Naive thymus-derived CD4-positive, alpha-beta T cell (primary cell): Measurements from ENCODE around the gene CD151. TPM values are rescaled to one million over a fixed set of nuclear protein-coding genes. Genes with fewer than 3 reads are reported as not detected.

ENCODE experiments used
- ATAC-seq: fragments of 150-1000 bp; cut with Tn5 transposase; 2 replicates; pipeline ENCODE4 v1.10.0; 2021; ENCODE audit warnings: mild to moderate bottlenecking, moderate library complexity
- CTCF ChIA-PET: fragments of 350-600 bp; sonication (Branson Sonifier 250); formaldehyde crosslinking; loops from one replicate; lab custom pipeline; 2021; ENCODE audit warnings: antibody characterized with exemption; lab: Charles Lee
- POLR2A ChIA-PET: fragments of 350-600 bp; sonication (Branson Sonifier 250); formaldehyde crosslinking; loops from one replicate; lab custom pipeline; 2021; ENCODE audit warnings: antibody characterized with exemption, inconsistent platforms; lab: Charles Lee
- DNase-seq, 9 donors: peaks; one replicate each; pipeline versions ENCODE4 v3.0.0 to v3.0.0-alpha.2; 2020 to 2022; ENCODE audit warnings: mixed read lengths in 1 of 9
- H3K27ac ChIP-seq: one replicate; pipeline ENCODE4 v1.7.0; 2013; ENCODE audit warnings: mild to moderate bottlenecking, low read depth, low read length, moderate library complexity
- H3K27me3 ChIP-seq, 2 donors: one replicate each; pipeline ENCODE4 v1.7.0; 2013; ENCODE audit warnings: low read length in 2 of 2, mild to moderate bottlenecking in 2 of 2, moderate library complexity in 2 of 2; ENCODE audit not compliant: control insufficient read depth in 2 of 2, insufficient read depth in 2 of 2
- H3K36me3 ChIP-seq, 3 experiments: 1 replicate in 2 of 3; 2 replicates in 1 of 3; pipeline ENCODE4 v1.7.0; 2013; ENCODE audit warnings: low read length in 3 of 3, mild to moderate bottlenecking in 3 of 3, moderate library complexity in 1 of 3; ENCODE audit not compliant: insufficient read depth in 3 of 3, control insufficient read depth in 2 of 3
- H3K4me1 ChIP-seq, 2 donors: one replicate each; pipeline ENCODE4 v1.7.0; 2013; ENCODE audit warnings: low read length in 2 of 2, mild to moderate bottlenecking in 2 of 2, moderate library complexity in 1 of 2; ENCODE audit not compliant: control insufficient read depth in 2 of 2, insufficient read depth in 2 of 2
- H3K4me3 ChIP-seq: 2 replicates; pipeline ENCODE4 v1.7.0; 2013; ENCODE audit warnings: mild to moderate bottlenecking, low read length
- H3K9me3 ChIP-seq, 3 experiments: 1 replicate in 2 of 3; 2 replicates in 1 of 3; pipeline ENCODE4 v1.7.0; 2013; ENCODE audit warnings: low read length in 3 of 3; ENCODE audit not compliant: control insufficient read depth in 2 of 3
- H3K27ac Mint-ChIP-seq, 9 donors: one replicate each; pipeline ENCODE4 v1.8.0; 2020 to 2022; ENCODE audit warnings: mixed read lengths in 9 of 9, mild to moderate bottlenecking in 8 of 9, moderate library complexity in 5 of 9, inconsistent platforms in 2 of 9
- H3K27me3 Mint-ChIP-seq, 5 donors: one replicate each; pipeline ENCODE4 v1.8.0; 2021 to 2022; ENCODE audit warnings: mixed read lengths in 5 of 5, mild to moderate bottlenecking in 1 of 5
- H3K36me3 Mint-ChIP-seq, 5 donors: one replicate each; pipeline ENCODE4 v1.8.0; 2020 to 2022; ENCODE audit warnings: mixed read lengths in 5 of 5, mild to moderate bottlenecking in 3 of 5, inconsistent platforms in 1 of 5
- H3K4me1 Mint-ChIP-seq, 7 donors: one replicate each; pipeline ENCODE4 v1.8.0; 2020 to 2022; ENCODE audit warnings: mixed read lengths in 7 of 7, mild to moderate bottlenecking in 3 of 7, inconsistent platforms in 1 of 7
- H3K4me3 Mint-ChIP-seq, 10 donors: one replicate each; pipeline ENCODE4 v1.8.0; 2020 to 2022; ENCODE audit warnings: mild to moderate bottlenecking in 10 of 10, mixed read lengths in 10 of 10, moderate library complexity in 6 of 10, inconsistent platforms in 2 of 10
- H3K9me3 Mint-ChIP-seq, 11 donors: one replicate each; pipeline ENCODE4 v1.8.0; 2020 to 2022; ENCODE audit warnings: mixed read lengths in 11 of 11, mild to moderate bottlenecking in 4 of 11, inconsistent platforms in 1 of 11, moderate library complexity in 1 of 11
- intact Hi-C, 2 donors: fragments of 100-400 bp; cut with micrococcal nuclease; formaldehyde crosslinking; loops; one replicate each; pipeline ENCODE4 v1.15.1; 2023
- polyA plus RNA-seq, 2 donors: library from polyadenylated mRNA; unstranded; fragments of 300-500 nt; fragmentation: Illumina TruSeq; gene quantifications; one replicate each; pipeline ENCODE4 v1.2.3, GENCODE V29; 2021
- total RNA-seq, 6 experiments: library from RNA in 5 of 6; stranded (reverse) in 5 of 6; gene quantifications; 1 replicate in 5 of 6; 2 replicates in 1 of 6; pipeline ENCODE4 v1.2.3 and lab custom pipeline; 2021 to 2026

Gene CD151
- total and polyA plus RNA-seq, 7 experiments from 2014 or later, result 4.0 to 62.9 (median 9.8) TPM

DNA sequence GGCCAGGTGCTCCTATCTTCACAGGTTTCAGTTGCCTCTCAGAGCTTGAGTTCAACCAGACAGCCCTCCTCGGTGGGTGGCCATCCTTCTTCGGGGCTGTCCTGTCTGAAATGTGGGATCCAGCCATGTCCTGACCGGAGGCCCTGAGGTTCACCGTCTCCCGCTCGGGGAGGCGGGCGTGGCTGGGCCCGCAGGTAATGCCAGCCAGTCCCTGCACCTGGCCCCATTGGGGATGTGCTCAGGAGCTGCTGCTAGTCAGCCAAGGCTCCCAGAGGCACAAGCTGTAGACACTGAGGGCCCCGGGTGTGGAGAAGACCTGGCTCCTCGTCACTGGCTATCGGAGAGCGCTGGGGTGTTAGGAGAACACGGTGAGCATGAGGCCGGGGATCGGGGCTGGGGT lies 42.5 kb downstream of the CD151 start:
- DNase-seq, result no peak
- Mint-ChIP-seq H3K4me3 (no peak overlapping the region), H3K4me1 (peaks cover 0 to 8% (median 0%) of the 10 kb centered on the region in 7 donors), H3K27ac (no peak overlapping the region), H3K27me3 (no peaks in the 10 kb centered on the region), H3K36me3 (peaks cover 0 to 25% (median 8%) of the 10 kb centered on the region in 5 donors), H3K9me3 (no peaks in the 10 kb centered on the region)
- no peak for ATAC-seq
- POLR2A ChIA-PET, result no interaction called here
- Histone ChIP-seq H3K4me3 (no peak overlapping the region), H3K4me1 (no peaks in the 10 kb centered on the region), H3K36me3 (peaks cover 0 to 34% (median 0%) of the 10 kb centered on the region in 3 experiments), H3K27ac (no peak overlapping the region), H3K9me3 (no peaks in the 10 kb centered on the region), H3K27me3 (no peaks in the 10 kb centered on the region)
- CTCF ChIA-PET, result no interaction called here
- intact Hi-C loops, result no loop called here

DNA sequence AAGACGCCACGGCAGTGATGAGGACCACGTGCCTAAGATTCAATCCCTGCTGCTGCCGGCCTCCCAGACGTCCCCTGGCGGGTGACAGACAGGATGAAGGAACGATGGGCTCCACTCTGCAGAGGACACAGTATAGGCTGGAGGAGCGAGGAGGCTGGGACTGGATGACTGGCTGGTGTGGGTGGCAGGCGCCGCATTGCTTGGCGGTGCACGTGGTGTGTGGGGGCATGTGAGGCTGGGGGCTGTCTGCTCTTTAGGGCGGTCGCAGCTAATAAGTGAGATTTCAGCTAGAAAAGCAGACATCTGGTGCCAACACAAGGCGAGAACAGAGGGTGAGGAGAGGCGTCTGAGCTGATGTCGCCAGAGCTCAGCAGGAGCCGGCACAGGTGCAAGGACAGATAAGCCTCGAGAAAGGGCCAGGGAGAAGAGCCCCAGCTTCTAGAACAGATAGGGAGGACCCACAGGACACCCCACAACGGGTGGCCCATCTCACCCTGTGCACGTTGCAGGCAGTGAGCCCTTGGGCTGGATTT lies 43.1 kb downstream of the CD151 start:
- peaks cover 0 to 8% (median 0%) of the 10 kb centered on the region in 7 donors for H3K4me1 Mint-ChIP-seq
- no peaks in the 10 kb centered on the region for H3K9me3 Mint-ChIP-seq
- H3K27ac Mint-ChIP-seq, result no peak overlapping the region
- POLR2A ChIA-PET, result no interaction called here
- no peaks in the 10 kb centered on the region for H3K4me1 ChIP-seq
- no peak overlapping the region for H3K4me3 ChIP-seq
- peaks cover 0 to 40% (median 0%) of the 10 kb centered on the region in 3 experiments for H3K36me3 ChIP-seq
- H3K9me3 ChIP-seq, result no peaks in the 10 kb centered on the region
- no peak overlapping the region for H3K4me3 Mint-ChIP-seq
- H3K27me3 Mint-ChIP-seq, result no peaks in the 10 kb centered on the region
- H3K27ac ChIP-seq, result no peak overlapping the region
- no peak for ATAC-seq
- intact Hi-C loops, result no loop called here
- H3K36me3 Mint-ChIP-seq, result peaks cover 0 to 27% (median 8%) of the 10 kb centered on the region in 5 donors
- CTCF ChIA-PET, result no interaction called here
- DNase-seq, result no peak
- no peaks in the 10 kb centered on the region for H3K27me3 ChIP-seq

DNA sequence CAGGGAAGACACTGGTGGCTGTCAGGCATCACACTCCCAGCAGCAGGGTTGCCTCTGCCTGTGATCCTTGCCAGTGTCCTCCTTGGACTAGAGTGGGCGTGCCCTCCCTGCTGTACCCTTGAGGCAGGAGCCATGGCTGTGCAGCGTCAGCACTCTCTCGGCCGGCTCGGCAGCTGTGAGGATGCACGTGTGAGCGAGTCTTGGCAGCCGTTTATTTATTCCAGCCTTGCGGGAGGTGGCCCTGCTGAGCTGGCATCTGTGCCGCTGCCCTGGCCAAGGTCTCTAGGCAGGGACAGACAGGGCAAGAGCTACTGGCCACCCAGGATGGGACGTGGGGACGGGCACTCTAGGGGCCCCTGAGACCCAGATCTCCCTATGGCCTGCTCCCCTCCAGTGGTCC lies 43.8 kb downstream of the CD151 start:
- H3K9me3 Mint-ChIP-seq, result no peaks in the 10 kb centered on the region
- H3K27ac Mint-ChIP-seq, result no peak overlapping the region
- Histone ChIP-seq H3K36me3 (peaks cover 0 to 43% (median 0%) of the 10 kb centered on the region in 3 experiments), H3K27me3 (no peaks in the 10 kb centered on the region), H3K4me3 (no peak overlapping the region), H3K27ac (no peak overlapping the region), H3K9me3 (no peaks in the 10 kb centered on the region), H3K4me1 (no peaks in the 10 kb centered on the region)
- H3K27me3 Mint-ChIP-seq, result no peaks in the 10 kb centered on the region
- POLR2A ChIA-PET, result no interaction called here
- H3K4me3 Mint-ChIP-seq, result no peak overlapping the region
- H3K4me1 Mint-ChIP-seq, result peaks cover 0 to 8% (median 0%) of the 10 kb centered on the region in 7 donors
- no peak for ATAC-seq
- peaks cover 0 to 30% (median 8%) of the 10 kb centered on the region in 5 donors for H3K36me3 Mint-ChIP-seq
- DNase-seq, result no peak
- intact Hi-C loops, result no loop called here
- CTCF ChIA-PET, result no interaction called here

DNA sequence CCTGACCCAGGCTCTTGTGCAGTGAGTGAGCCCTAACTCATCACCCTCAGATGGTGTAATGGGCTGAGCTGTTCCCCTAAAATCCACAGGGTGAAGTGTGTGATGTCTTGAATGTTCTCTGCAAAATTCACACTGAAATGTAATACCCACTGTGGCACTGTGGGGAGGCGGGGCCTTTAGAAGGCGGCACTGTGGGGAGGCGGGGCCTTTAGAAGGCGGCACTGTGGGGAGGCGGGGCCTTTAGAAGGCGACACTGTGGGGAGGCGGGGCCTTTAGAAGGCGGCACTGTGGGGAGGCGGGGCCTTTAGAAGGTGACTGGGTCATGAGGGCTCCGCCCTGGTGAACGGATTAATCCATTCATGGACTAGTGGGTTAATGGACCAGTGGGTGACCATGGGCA lies 44.8 kb downstream of the CD151 start:
- Mint-ChIP-seq H3K27me3 (no peaks in the 10 kb centered on the region), H3K4me1 (peaks cover 0 to 8% (median 0%) of the 10 kb centered on the region in 7 donors), H3K27ac (no peak overlapping the region), H3K4me3 (no peak overlapping the region), H3K36me3 (peaks cover 0 to 37% (median 14%) of the 10 kb centered on the region in 5 donors), H3K9me3 (no peaks in the 10 kb centered on the region)
- ChIA-PET POLR2A (no interaction called here), CTCF (no interaction called here)
- H3K9me3 ChIP-seq, result no peaks in the 10 kb centered on the region
- no peak for DNase-seq
- peaks cover 0 to 44% (median 0%) of the 10 kb centered on the region in 3 experiments for H3K36me3 ChIP-seq
- no peaks in the 10 kb centered on the region for H3K4me1 ChIP-seq
- no peak for ATAC-seq
- no peaks in the 10 kb centered on the region for H3K27me3 ChIP-seq
- intact Hi-C loops, result no loop called here
- H3K27ac ChIP-seq, result no peak overlapping the region
- H3K4me3 ChIP-seq, result no peak overlapping the region

DNA sequence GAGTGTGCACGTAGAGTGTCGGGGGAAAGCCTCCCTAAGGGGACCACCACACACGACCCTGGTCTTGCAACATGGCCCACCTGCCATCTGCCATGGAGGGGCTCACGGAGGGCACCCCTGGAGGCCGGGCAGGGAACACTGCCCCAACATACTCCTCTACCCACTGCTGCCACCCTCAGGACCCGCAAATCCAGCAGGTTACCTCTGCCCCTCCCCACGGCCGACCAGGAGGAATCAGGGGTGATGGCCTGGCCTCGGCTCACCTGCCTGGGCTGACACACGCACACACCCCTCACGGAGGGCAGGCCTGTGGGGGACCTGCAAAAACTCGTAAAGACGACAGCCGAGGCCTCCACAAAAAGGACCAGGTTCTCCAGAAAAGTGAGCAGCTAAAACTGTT lies 47.7 kb downstream of the CD151 start:
- ATAC-seq (no peak), DNase-seq (no peak)
- H3K9me3 ChIP-seq, result no peaks in the 10 kb centered on the region
- no peaks in the 10 kb centered on the region for H3K27me3 ChIP-seq
- peaks cover 0 to 6% (median 0%) of the 10 kb centered on the region in 7 donors for H3K4me1 Mint-ChIP-seq
- H3K4me1 ChIP-seq, result no peaks in the 10 kb centered on the region
- H3K4me3 ChIP-seq, result no peak overlapping the region
- no peaks in the 10 kb centered on the region for H3K9me3 Mint-ChIP-seq
- intact Hi-C loops, result no loop called here
- H3K27me3 Mint-ChIP-seq, result no peaks in the 10 kb centered on the region
- no peak overlapping the region for H3K4me3 Mint-ChIP-seq
- ChIA-PET POLR2A (no interaction called here), CTCF (no interaction called here)
- H3K27ac Mint-ChIP-seq, result no peak overlapping the region
- no peak overlapping the region for H3K27ac ChIP-seq
- H3K36me3 ChIP-seq, result peaks cover 0 to 50% (median 0%) of the 10 kb centered on the region in 3 experiments
- peaks cover 0 to 27% (median 10%) of the 10 kb centered on the region in 5 donors for H3K36me3 Mint-ChIP-seq

DNA sequence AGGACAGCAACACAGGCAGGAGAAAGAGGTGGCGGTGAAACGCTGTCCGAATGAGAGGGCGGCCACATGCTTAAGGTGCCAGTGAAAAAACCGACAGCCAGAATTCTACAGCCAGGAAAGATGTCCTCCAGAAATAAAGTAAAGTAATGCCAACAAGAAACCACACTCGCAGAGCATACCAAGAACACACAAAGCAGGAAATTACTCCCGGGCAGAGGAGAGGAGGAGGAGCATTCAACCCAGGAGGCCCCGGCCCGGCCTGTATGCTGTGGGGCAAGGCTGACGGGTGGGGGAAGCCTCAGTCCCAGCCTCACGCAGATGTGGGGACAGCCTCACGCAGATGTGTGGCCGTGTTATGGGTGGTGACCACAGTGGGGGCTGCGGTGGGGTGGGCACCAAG lies 49.8 kb downstream of the CD151 start:
- Histone ChIP-seq H3K36me3 (peaks cover 0 to 53% (median 0%) of the 10 kb centered on the region in 3 experiments), H3K9me3 (no peaks in the 10 kb centered on the region), H3K27ac (no peak overlapping the region), H3K4me3 (no peak overlapping the region), H3K27me3 (no peaks in the 10 kb centered on the region), H3K4me1 (no peaks in the 10 kb centered on the region)
- peaks cover 0 to 3% (median 0%) of the 10 kb centered on the region in 7 donors for H3K4me1 Mint-ChIP-seq
- H3K36me3 Mint-ChIP-seq, result peaks cover 0 to 24% (median 5%) of the 10 kb centered on the region in 5 donors
- H3K9me3 Mint-ChIP-seq, result no peaks in the 10 kb centered on the region
- no peak overlapping the region for H3K4me3 Mint-ChIP-seq
- ChIA-PET POLR2A (no interaction called here), CTCF (no interaction called here)
- no peaks in the 10 kb centered on the region for H3K27me3 Mint-ChIP-seq
- ATAC-seq, result no peak
- peak overlapping the region in 1 of 9 donors; percentile 14 for H3K27ac Mint-ChIP-seq
- intact Hi-C loops, result no loop called here
- no peak for DNase-seq

DNA sequence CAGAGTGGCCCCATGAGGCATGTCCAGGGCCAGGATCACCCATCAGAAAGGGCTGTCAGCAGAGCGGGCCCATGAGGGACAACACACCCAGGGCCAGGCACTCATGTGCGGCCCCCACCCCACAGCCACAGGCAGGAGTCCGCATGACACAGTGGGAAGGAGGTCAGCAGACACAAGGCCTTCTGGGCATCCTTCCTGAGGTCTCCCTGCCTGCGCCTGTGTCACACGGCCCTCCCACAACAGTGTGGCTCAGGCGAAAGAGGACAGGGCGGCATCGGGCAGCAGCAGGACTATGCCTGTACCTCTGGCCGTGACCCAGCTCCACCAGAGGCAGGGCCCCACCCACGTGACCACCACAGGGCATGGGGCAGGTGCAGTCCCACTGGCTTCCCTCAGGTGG lies 50.8 kb downstream of the CD151 start:
- ATAC-seq (no peak), DNase-seq (no peak)
- Histone ChIP-seq H3K9me3 (no peaks in the 10 kb centered on the region), H3K4me3 (no peak overlapping the region), H3K36me3 (peaks cover 0 to 60% (median 0%) of the 10 kb centered on the region in 3 experiments), H3K4me1 (no peaks in the 10 kb centered on the region), H3K27ac (no peak overlapping the region), H3K27me3 (no peaks in the 10 kb centered on the region)
- H3K9me3 Mint-ChIP-seq, result no peaks in the 10 kb centered on the region
- H3K4me1 Mint-ChIP-seq, result peaks cover 0 to 3% (median 0%) of the 10 kb centered on the region in 7 donors
- H3K4me3 Mint-ChIP-seq, result no peak overlapping the region
- H3K36me3 Mint-ChIP-seq, result peaks cover 0 to 21% (median 5%) of the 10 kb centered on the region in 5 donors
- CTCF ChIA-PET, result no interaction called here
- POLR2A ChIA-PET, result no interaction called here
- H3K27me3 Mint-ChIP-seq, result no peaks in the 10 kb centered on the region
- H3K27ac Mint-ChIP-seq, result no peak overlapping the region
- intact Hi-C loops, result no loop called here
